Adrenal gland (tissue), 12 donors: ENCODE measurements around the gene MRPS18B. TPM values are rescaled to one million over a fixed set of nuclear protein-coding genes. Genes with fewer than 3 reads are reported as not detected.
A peak's percentile ranks its signal among the peaks of the same experiment; 100 is the strongest.

Source experiments
- DNase-seq, 7 donors: peaks; one replicate each; pipeline ENCODE4 v3.0.0-alpha.2; 2019 to 2020
- H3K27ac ChIP-seq, 5 donors: fragments of 200-600 bp; sonication (generic) in 4 of 5; 1 replicate in 3 of 5; 2 replicates in 2 of 5; pipeline versions ENCODE4 v1.5.1 to v1.8.0; 2016 to 2020; ENCODE audit warnings: mild to moderate bottlenecking in 1 of 5
- H3K27me3 ChIP-seq: fragments of 200-600 bp; 2 replicates; pipeline ENCODE4 v1.8.0; 2021
- H3K36me3 ChIP-seq, 2 donors: fragments of 200-600 bp; replicated peaks in 1 of 2; 1 replicate in 1 of 2; 2 replicates in 1 of 2; pipeline versions ENCODE4 v1.5.1 to v1.8.0; 2018 to 2022
- H3K4me1 ChIP-seq, 2 donors: fragments of 200-600 bp; replicated peaks in 1 of 2; 1 replicate in 1 of 2; 2 replicates in 1 of 2; pipeline versions ENCODE4 v1.5.1 to v1.8.0; 2018 to 2021
- H3K4me3 ChIP-seq, 4 donors: fragments of 200-600 bp; sonication (generic) in 3 of 4; one replicate each; pipeline ENCODE4 v1.5.1; 2016 to 2018
- H3K9me3 ChIP-seq, 3 donors: fragments of 200-600 bp; sonication (generic) in 1 of 3; replicated peaks in 1 of 3; 1 replicate in 2 of 3; 2 replicates in 1 of 3; pipeline versions ENCODE4 v1.5.1 to v1.8.0; 2016 to 2021
- CTCF ChIP-seq, 6 experiments: fragments of 450-650 bp in 4 of 6; fragments of 200-600 bp in 2 of 6; sonication (generic) in 1 of 6; IDR thresholded peaks; 1 replicate in 5 of 6; 2 replicates in 1 of 6; pipeline versions ENCODE4 v1.5.1 to v1.8.0; 2016 to 2021; ENCODE audit warnings: antibody characterized with exemption in 6 of 6, mild to moderate bottlenecking in 2 of 6, moderate library complexity in 1 of 6
- POLR2A ChIP-seq, 2 donors: fragments of 450-650 bp; IDR thresholded peaks; one replicate each; pipeline ENCODE4 v1.6.1; 2017; ENCODE audit warnings: antibody characterized with exemption in 2 of 2, mild to moderate bottlenecking in 2 of 2, moderate library complexity in 1 of 2
- WGBS, 4 donors: extraction: QIAGEN DNeasy Blood & Tissue Kit in 2 of 4; methylation state at CpG; one replicate each; pipeline versions ENCODE4 v1.1.5 to v1.1.7; 2013 to 2017; 5-methylcytosine and 5-hydroxymethylcytosine counted together
- intact Hi-C, 2 donors: fragments of 100-400 bp; cut with DNase I; formaldehyde crosslinking; loops; one replicate each; pipeline versions ENCODE4 v1.14.1 to v1.15.0; 2022 to 2023
- polyA plus RNA-seq, 3 donors: library from polyadenylated mRNA; stranded (reverse); fragments of 200-250 nt in 2 of 3; fragments of 350-450 nt in 1 of 3; fragmentation: Illumina TruSeq in 1 of 3; extraction: RNeasy Lipid Tissue Mini Kit (QIAGEN cat#74804) in 1 of 3; gene quantifications; one replicate each; pipeline ENCODE4 v1.2.3, GENCODE V29; 2013 to 2014
- total RNA-seq, 9 donors: library from RNA; depleted of rRNA in 4 of 9; stranded (reverse); fragments of >200 nt in 4 of 9; fragments of 120-200 nt in 1 of 9; fragmentation: NEBNext Ultra II Directional in 1 of 9; extraction: Animal tissue kit (Norgen Biotek cat#: 25700) in 1 of 9; gene quantifications; one replicate each; pipeline versions ENCODE4 v1.1.0 to v1.2.4, GENCODE V29; 2013 to 2023
- donor health status: healthy with polysubstance abuse.
- donor health status: Bipolar disorder and iron deficiency.
- donor health status: DM: yes; HTN: yes; CAD: no.
- donor health status: DM: no; HTN: no; CAD: no.
- donor health status: DM: no; HTN: no; CAD: no.
- donor health status: DM: yes; HTN: yes; CAD: no.

Gene MRPS18B
- total and polyA plus RNA-seq, 12 donors: 43.0 to 105 (median 74.8) TPM

GRCh38 chr6:30601815-30602641, 15.6 kb upstream of the MRPS18B start:
- Histone ChIP-seq H3K4me3 (no peak overlapping the region), H3K27ac (no peak overlapping the region), H3K36me3 (peaks cover 0 to 67% of the 10 kb centered on the region in 2 donors), H3K27me3 (no peaks in the 10 kb centered on the region), H3K9me3 (no peaks in the 10 kb centered on the region), H3K4me1 (no peaks in the 10 kb centered on the region)
- DNase-seq: no peak
- 87 to 90% (median 88%) methylated on average over 16 to 39 of the region's 39 CpGs for WGBS, 4 donors
- intact Hi-C loops: no loop called here
- TF ChIP-seq CTCF (IDR thresholded peaks at IDR 0.05) (no peak), POLR2A (IDR thresholded peaks at IDR 0.05) (no peak)

- H3K27ac ChIP-seq: no peak overlapping the region
- WGBS, 4 donors: 84 to 90% (median 88%) methylated on average over 13 of the region's 13 CpGs
- no peak overlapping the region for H3K4me3 ChIP-seq
- H3K9me3 ChIP-seq: no peaks in the 10 kb centered on the region
- intact Hi-C loops: no loop called here
- no peaks in the 10 kb centered on the region for H3K27me3 ChIP-seq
- DNase-seq: no peak
- TF ChIP-seq POLR2A (IDR thresholded peaks at IDR 0.05): no peak
- TF ChIP-seq CTCF (IDR thresholded peaks at IDR 0.05): no peak
- peaks cover 0 to 6% of the 10 kb centered on the region in 2 donors for H3K4me1 ChIP-seq
- H3K36me3 ChIP-seq: peaks cover 0 to 87% of the 10 kb centered on the region in 2 donors
Measured at GRCh38 chr6:30603961-30604360, 13.7 kb upstream of the MRPS18B start.

- intact Hi-C loops: no loop called here
- H3K36me3 ChIP-seq: peaks cover 0 to 45% of the 10 kb centered on the region in 2 donors
- peak overlapping the region in 1 of 5 donors; percentile 23 for H3K27ac ChIP-seq
- peaks cover 4 to 49% of the 10 kb centered on the region in 2 donors for H3K4me1 ChIP-seq
- no peak overlapping the region for H3K4me3 ChIP-seq
- no peaks in the 10 kb centered on the region for H3K27me3 ChIP-seq
- no peak for DNase-seq
- 78 to 82% (median 80%) methylated on average over 4 of the region's 4 CpGs for WGBS, 4 donors
- no peaks in the 10 kb centered on the region for H3K9me3 ChIP-seq
- TF ChIP-seq POLR2A (IDR thresholded peaks at IDR 0.05) (no peak), CTCF (IDR thresholded peaks at IDR 0.05) (no peak)
Measured at GRCh38 chr6:30610065-30610464, 7.6 kb upstream of the MRPS18B start.

- no peak for DNase-seq
- Histone ChIP-seq H3K4me3 (no peak overlapping the region), H3K4me1 (peaks cover 4 to 49% of the 10 kb centered on the region in 2 donors), H3K27me3 (no peaks in the 10 kb centered on the region), H3K9me3 (no peaks in the 10 kb centered on the region), H3K27ac (no peak overlapping the region), H3K36me3 (peaks cover 0 to 41% of the 10 kb centered on the region in 2 donors)
- intact Hi-C loops: no loop called here
- TF ChIP-seq POLR2A (IDR thresholded peaks at IDR 0.05): no peak
- no peak for TF ChIP-seq CTCF (IDR thresholded peaks at IDR 0.05)
- WGBS, 4 donors: 73 to 75% (median 74%) methylated on average over 9 of the region's 9 CpGs
Measured at GRCh38 chr6:30611150-30611855, 6.3 kb upstream of the MRPS18B start.
